RWPE2 (cell line): ENCODE data around the gene ATP6V1G2.

Experiments
- ATAC-seq: fragments of 200-7000 bp; cut with Tn5 transposase; 3 replicates; pipeline ENCODE4 v1.9.1; 2021; ENCODE audit warnings: low read depth
- DNase-seq: peaks from one replicate; pipeline ENCODE4 v3.0.0-alpha.2; 2020; ENCODE audit warnings: low spot score
- H3K27ac ChIP-seq: fragments of 450-650 bp; 2 replicates; pipeline ENCODE4 v1.5.1; 2017; ENCODE audit warnings: mild to moderate bottlenecking; ENCODE audit not compliant: poor library complexity, severe bottlenecking
- H3K27me3 ChIP-seq: fragments of 250-450 bp; sonication (Bioruptor Pico); 2 replicates; pipeline ENCODE4 v1.5.1; 2021; ENCODE audit warnings: mild to moderate bottlenecking, moderate library complexity; ENCODE audit not compliant: insufficient read depth, poor library complexity, severe bottlenecking
- H3K36me3 ChIP-seq: fragments of 250-450 bp; sonication (Bioruptor Pico); 2 replicates; pipeline ENCODE4 v1.5.1; 2020; ENCODE audit warnings: low read depth, mild to moderate bottlenecking, moderate library complexity
- H3K4me1 ChIP-seq: fragments of 250-450 bp; sonication (Bioruptor Pico); 2 replicates; pipeline ENCODE4 v1.5.1; 2021; ENCODE audit warnings: mild to moderate bottlenecking, moderate library complexity; ENCODE audit not compliant: insufficient read depth, poor library complexity, severe bottlenecking
- H3K4me3 ChIP-seq: fragments of 250-450 bp; sonication (Bioruptor Pico); 2 replicates; pipeline ENCODE4 v1.5.1; 2021; ENCODE audit warnings: mild to moderate bottlenecking, moderate library complexity; ENCODE audit not compliant: severe bottlenecking
- H3K9me3 ChIP-seq: fragments of 250-450 bp; sonication (Bioruptor Pico); 2 replicates; pipeline ENCODE4 v1.5.1; 2021; ENCODE audit warnings: mild to moderate bottlenecking, moderate library complexity; ENCODE audit not compliant: severe bottlenecking
- TF ChIP-seq, protein P1 (sequence below): fragments of 450-650 bp; IDR thresholded peaks from one replicate; pipeline ENCODE4 v1.5.1; 2017; ENCODE audit warnings: mild to moderate bottlenecking, moderate library complexity; ENCODE audit not compliant: poor library complexity, severe bottlenecking

Gene ATP6V1G2

DNA sequence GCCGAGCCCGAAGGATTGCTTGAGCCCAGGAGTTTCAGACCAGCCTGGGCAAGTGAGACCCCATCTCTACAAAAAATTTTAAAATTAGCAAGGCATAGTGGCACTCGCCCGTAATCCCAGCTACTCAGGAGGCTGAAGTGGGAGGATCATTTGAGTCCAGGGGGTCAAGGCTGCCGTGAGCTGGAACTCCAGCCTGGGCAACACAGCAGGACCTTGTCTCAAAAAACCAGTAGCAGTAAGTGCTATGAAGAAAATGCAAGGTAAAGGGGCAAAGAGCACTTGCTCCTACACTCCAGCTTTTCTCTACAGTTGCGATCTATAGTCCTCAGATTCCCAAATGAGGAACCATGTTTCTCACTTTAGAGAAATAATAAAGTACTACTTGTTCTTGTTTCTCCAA, 2.8 kb downstream of the ATP6V1G2 start:
- H3K36me3 ChIP-seq, result peaks cover 40% of the 10 kb centered on the region
- no peaks in the 10 kb centered on the region for H3K27me3 ChIP-seq
- no peak overlapping the region for H3K4me3 ChIP-seq
- peaks cover 15% of the 10 kb centered on the region for H3K4me1 ChIP-seq
- no peak for DNase-seq
- no peaks in the 10 kb centered on the region for H3K9me3 ChIP-seq
- TF ChIP-seq, protein P1, sequence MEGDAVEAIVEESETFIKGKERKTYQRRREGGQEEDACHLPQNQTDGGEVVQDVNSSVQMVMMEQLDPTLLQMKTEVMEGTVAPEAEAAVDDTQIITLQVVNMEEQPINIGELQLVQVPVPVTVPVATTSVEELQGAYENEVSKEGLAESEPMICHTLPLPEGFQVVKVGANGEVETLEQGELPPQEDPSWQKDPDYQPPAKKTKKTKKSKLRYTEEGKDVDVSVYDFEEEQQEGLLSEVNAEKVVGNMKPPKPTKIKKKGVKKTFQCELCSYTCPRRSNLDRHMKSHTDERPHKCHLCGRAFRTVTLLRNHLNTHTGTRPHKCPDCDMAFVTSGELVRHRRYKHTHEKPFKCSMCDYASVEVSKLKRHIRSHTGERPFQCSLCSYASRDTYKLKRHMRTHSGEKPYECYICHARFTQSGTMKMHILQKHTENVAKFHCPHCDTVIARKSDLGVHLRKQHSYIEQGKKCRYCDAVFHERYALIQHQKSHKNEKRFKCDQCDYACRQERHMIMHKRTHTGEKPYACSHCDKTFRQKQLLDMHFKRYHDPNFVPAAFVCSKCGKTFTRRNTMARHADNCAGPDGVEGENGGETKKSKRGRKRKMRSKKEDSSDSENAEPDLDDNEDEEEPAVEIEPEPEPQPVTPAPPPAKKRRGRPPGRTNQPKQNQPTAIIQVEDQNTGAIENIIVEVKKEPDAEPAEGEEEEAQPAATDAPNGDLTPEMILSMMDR, result no peak
- no peak for ATAC-seq
- H3K27ac ChIP-seq, result no peak overlapping the region

DNA sequence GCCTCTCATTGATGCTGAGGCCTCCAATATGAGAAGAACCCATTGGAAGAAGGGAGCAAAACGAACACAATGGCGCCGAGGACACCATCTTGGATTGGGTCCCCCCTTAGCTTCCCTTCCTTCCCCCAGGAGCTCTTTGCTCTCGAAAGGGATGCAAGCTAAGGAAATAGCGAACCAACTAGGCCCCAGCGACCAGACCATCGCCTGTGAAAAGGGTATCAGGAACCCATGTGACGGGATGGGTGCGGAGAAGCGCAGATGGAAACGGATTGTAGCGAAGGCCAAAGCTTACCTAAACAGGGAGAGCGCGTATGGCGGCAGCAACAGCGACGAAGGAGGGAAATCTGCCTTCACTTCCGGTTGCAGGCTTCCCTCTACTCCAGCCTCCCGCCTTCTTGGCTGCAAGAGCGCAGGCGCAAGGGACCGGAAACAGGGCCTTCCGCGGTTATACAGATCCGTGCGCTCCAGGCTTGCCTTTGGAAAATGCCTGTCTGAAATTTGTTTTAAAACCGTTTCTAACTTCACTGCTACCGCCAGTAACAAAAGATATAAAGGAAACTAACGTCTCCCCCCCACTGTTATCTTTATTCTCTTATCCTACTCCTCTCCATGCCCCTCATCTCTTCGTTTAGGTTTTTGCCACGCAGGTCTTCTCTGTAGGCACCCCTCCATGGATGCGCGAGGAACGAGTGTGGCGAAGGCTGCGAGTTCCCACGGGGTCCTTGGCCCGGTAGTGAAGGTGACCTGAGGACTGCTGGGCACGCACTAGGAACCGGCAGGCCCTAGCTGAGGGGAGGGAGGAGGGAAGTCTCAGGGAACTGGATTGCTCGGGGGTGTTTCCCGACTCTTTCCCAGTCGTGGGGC, 4.5 kb downstream of the ATP6V1G2 start, which contains the start of gene DDX39B:
TSS of gene DDX39B (minus strand) at position 346 of the 864 bp plus-strand sequence. CDS start 1,471 bp downstream, outside the sequence.
- H3K36me3 ChIP-seq, result peaks cover 52% of the 10 kb centered on the region
- peak within 1 kb of the TSS; percentile 87 for H3K27ac ChIP-seq
- no peaks in the 10 kb centered on the region for H3K27me3 ChIP-seq
- TF ChIP-seq, protein P1, result no peak
- DNase-seq, result peak; percentile 96
- peaks cover 12% of the 10 kb centered on the region for H3K4me1 ChIP-seq
- H3K4me3 ChIP-seq, result peak within 1 kb of the TSS; percentile 48
- H3K9me3 ChIP-seq, result no peaks in the 10 kb centered on the region
- peak; percentile 73 for ATAC-seq

DNA sequence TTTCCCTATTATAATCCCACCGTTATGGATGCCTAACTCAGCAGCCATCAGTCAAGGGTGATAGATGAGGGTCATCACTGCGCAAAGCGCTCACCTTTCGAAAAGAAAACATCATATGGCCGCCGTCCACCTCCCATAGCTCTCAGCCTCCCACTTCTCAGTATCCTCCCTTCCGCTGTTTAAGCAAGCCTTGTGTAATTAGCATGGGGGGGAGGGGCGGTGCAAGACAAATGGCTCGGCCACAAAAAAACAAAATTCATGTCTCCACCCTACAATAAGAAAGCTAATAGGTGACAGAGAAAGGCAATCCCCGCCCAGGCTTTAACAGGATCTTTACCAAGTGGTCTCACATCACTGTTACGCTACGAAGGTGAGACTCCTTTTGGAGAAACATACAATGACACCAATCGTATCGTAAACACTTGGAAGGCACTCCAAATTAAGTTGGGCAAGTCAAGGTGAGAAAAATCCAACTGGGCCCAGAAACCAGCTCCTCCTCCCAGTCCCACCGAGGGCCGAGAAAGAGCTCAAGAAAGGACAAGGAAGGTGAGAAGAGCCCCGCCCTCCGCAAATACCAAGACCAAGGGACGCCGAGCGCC, 5.2 kb downstream of the ATP6V1G2 start:
- DNase-seq, result no peak
- TF ChIP-seq, protein P1, result no peak
- H3K36me3 ChIP-seq, result peaks cover 60% of the 10 kb centered on the region
- H3K9me3 ChIP-seq, result no peaks in the 10 kb centered on the region
- peak overlapping the region; percentile 48 for H3K4me3 ChIP-seq
- peak; percentile 16; the same call in 1 of the 3 replicates for ATAC-seq
- H3K27me3 ChIP-seq, result no peaks in the 10 kb centered on the region
- H3K27ac ChIP-seq, result peak overlapping the region; percentile 87
- H3K4me1 ChIP-seq, result peaks cover 12% of the 10 kb centered on the region

DNA sequence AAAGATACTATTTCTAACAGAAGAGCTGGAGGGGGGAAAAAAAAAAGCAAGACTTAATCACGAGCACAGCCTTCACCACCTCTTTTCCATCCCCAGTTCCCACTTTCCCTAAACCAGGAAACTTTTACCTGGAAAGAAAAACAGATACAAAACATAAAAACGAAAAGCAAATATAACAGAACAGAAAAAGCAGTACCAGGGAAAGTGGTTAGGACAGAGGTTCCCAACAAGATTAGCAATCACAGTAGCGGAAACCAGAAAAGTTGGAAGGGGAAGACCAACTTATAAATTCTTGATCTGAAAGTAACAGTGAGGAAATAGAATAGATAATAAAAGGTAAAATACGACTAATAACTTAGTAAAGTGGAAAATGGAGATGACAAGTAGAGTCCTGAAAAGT, 5.8 kb downstream of the ATP6V1G2 start:
- peak overlapping the region; percentile 87 for H3K27ac ChIP-seq
- DNase-seq, result no peak
- ATAC-seq, result no peak
- TF ChIP-seq, protein P1, result no peak
- H3K27me3 ChIP-seq, result no peaks in the 10 kb centered on the region
- peak overlapping the region; percentile 48 for H3K4me3 ChIP-seq
- H3K9me3 ChIP-seq, result no peaks in the 10 kb centered on the region
- H3K4me1 ChIP-seq, result peaks cover 12% of the 10 kb centered on the region
- H3K36me3 ChIP-seq, result peaks cover 65% of the 10 kb centered on the region
